Psoas muscle (tissue), 8 donors: ENCODE data around the gene CUX1. TPM values are rescaled to one million over a fixed set of nuclear protein-coding genes. Genes with fewer than 3 reads are reported as not detected.
A peak's percentile ranks its signal among the peaks of the same experiment; 100 is the strongest.
"Not testable (repeated sequence)": the region's sequence is repeated elsewhere in the genome, so short reads cannot be mapped to it uniquely, and the experiment has no call there.

ENCODE experiments used
- ATAC-seq, 4 donors: fragments of 200-7000 bp; cut with Tn5 transposase; one replicate each; pipeline ENCODE4 v1.9.1; 2020; ENCODE audit warnings: moderate library complexity in 3 of 4, mild to moderate bottlenecking in 2 of 4
- DNase-seq, 2 donors: peaks; one replicate each; pipeline ENCODE4 v3.0.0-alpha.2; 2020
- H3K27ac ChIP-seq: fragments of 200-600 bp; one replicate; pipeline ENCODE4 v1.8.0; 2022
- H3K27me3 ChIP-seq, 3 donors: fragments of 200-600 bp in 1 of 3; one replicate each; pipeline versions ENCODE4 v1.6.1 to v1.8.0; 2013 to 2022; ENCODE audit warnings: low read length in 2 of 3, mild to moderate bottlenecking in 2 of 3, moderate library complexity in 1 of 3; ENCODE audit not compliant: insufficient read depth in 3 of 3
- H3K36me3 ChIP-seq, 2 donors: fragments of 200-600 bp in 1 of 2; one replicate each; pipeline versions ENCODE4 v1.6.1 to v1.8.0; 2013 to 2022; ENCODE audit warnings: low read depth in 1 of 2, mild to moderate bottlenecking in 1 of 2, moderate library complexity in 1 of 2; ENCODE audit not compliant: insufficient read depth in 1 of 2
- H3K4me1 ChIP-seq: fragments of 200-600 bp; one replicate; pipeline ENCODE4 v1.8.0; 2022
- H3K4me3 ChIP-seq: fragments of 200-600 bp; one replicate; pipeline ENCODE4 v1.8.0; 2022; ENCODE audit warnings: mild to moderate bottlenecking
- H3K9me3 ChIP-seq: fragments of 200-600 bp; one replicate; pipeline ENCODE4 v1.8.0; 2022
- WGBS, 3 donors: extraction: QIAGEN DNeasy Blood & Tissue Kit; methylation state at CpG; one replicate each; pipeline versions ENCODE4 v1.1.6 to v1.1.7; 2013; 5-methylcytosine and 5-hydroxymethylcytosine counted together
- intact Hi-C, 2 donors: fragments of 100-400 bp; cut with DNase I; formaldehyde crosslinking; loops; one replicate each; pipeline versions ENCODE4 v1.11.0 to v1.14.2; 2022
- polyA plus RNA-seq, 3 donors: library from polyadenylated mRNA; stranded (reverse); fragments of 200-250 nt; gene quantifications; one replicate each; pipeline ENCODE4 v1.2.3, GENCODE V29; 2013
- total RNA-seq, 4 donors: library from RNA; stranded (reverse); fragmentation: NEBNext Ultra II Directional in 2 of 4; extraction: Animal tissue kit (Norgen Biotek cat#: 25700) in 2 of 4; gene quantifications; one replicate each; pipeline versions ENCODE4 v1.2.1 to v1.2.4, GENCODE V29; 2021 to 2023
- TF ChIP-seq, protein P1 (sequence below): fragments of 200-600 bp; IDR thresholded peaks from one replicate; pipeline ENCODE4 v1.8.0; 2022; ENCODE audit warnings: antibody characterized with exemption
- donor health status: healthy with polysubstance abuse.
- donor health status: DM: no; HTN: no; CAD: no; lungs with moderate emphysema.
- donor health status: Bipolar disorder and iron deficiency.
- donor health status: healthy.
- donor health status: DM: yes; HTN: yes; CAD: no.
- donor health status: DM: no; HTN: no; CAD: no.
- donor health status: DM: no; HTN: no; CAD: no.
- donor health status: DM: yes; HTN: yes; CAD: no.

Gene CUX1
- total and polyA plus RNA-seq, 7 donors: 12.5 to 95.6 (median 72.4) TPM

DNA sequence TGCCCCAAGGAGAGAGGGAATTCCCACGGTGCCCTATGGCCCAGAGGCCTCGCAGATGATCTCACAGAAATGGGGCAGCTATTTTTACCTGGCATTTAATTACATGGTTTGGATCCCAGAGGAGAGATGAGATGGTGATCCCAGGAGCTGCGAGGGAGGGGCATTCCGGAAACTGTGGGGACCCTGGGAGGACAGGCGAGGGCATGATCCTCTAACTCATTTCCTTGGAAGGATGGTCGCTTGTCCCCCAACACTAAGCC is 478.7 kb downstream of the CUX1 start:
- TF ChIP-seq, protein P1, sequence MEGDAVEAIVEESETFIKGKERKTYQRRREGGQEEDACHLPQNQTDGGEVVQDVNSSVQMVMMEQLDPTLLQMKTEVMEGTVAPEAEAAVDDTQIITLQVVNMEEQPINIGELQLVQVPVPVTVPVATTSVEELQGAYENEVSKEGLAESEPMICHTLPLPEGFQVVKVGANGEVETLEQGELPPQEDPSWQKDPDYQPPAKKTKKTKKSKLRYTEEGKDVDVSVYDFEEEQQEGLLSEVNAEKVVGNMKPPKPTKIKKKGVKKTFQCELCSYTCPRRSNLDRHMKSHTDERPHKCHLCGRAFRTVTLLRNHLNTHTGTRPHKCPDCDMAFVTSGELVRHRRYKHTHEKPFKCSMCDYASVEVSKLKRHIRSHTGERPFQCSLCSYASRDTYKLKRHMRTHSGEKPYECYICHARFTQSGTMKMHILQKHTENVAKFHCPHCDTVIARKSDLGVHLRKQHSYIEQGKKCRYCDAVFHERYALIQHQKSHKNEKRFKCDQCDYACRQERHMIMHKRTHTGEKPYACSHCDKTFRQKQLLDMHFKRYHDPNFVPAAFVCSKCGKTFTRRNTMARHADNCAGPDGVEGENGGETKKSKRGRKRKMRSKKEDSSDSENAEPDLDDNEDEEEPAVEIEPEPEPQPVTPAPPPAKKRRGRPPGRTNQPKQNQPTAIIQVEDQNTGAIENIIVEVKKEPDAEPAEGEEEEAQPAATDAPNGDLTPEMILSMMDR: no peak

DNA sequence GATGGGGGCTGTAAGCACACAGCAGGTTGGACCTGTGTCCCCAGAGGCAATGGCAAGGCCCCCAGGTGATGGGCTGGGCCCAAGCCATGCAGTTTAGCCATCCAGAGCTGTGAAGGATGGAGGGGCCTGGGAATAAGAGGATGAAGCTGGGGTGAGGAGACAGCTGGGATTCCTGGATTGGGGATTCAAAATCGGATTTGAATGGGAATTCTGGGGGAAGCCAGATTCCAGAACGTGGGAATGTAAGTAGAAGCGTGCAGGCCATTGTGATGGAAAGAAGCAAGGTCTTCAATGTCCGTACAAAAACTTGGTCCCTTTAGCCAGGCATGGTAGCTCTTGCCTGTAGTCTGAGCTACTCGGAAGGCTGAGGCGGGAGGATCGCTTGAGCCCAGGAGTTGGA is 479.1 kb downstream of the CUX1 start:
- H3K27me3 ChIP-seq: no peaks in the 10 kb centered on the region
- TF ChIP-seq, protein P1: no peak
- H3K9me3 ChIP-seq: no peaks in the 10 kb centered on the region
- intact Hi-C loops: no loop called here
- H3K4me1 ChIP-seq: peaks cover 21% of the 10 kb centered on the region
- WGBS, 3 donors: 70 to 85% (median 75%) methylated on average over 7 of the region's 7 CpGs
- peak overlapping the region; percentile 76 for H3K27ac ChIP-seq
- ATAC-seq (no peak), DNase-seq (no peak)
- no peaks in the 10 kb centered on the region for H3K36me3 ChIP-seq
- H3K4me3 ChIP-seq: no peak overlapping the region

More for the DNA sequence above, 478.7 kb downstream of the CUX1 start:
- H3K36me3 ChIP-seq: no peaks in the 10 kb centered on the region
- H3K9me3 ChIP-seq: no peaks in the 10 kb centered on the region
- intact Hi-C loops: no loop called here
- ATAC-seq (peak; percentile 54 to 77 (median 69)), DNase-seq (no peak)
- no peaks in the 10 kb centered on the region for H3K27me3 ChIP-seq
- peak overlapping the region; percentile 76 for H3K27ac ChIP-seq
- H3K4me1 ChIP-seq: peaks cover 23% of the 10 kb centered on the region
- WGBS, 3 donors: 24 to 43% (median 36%) methylated on average over 6 of the region's 6 CpGs
- no peak overlapping the region for H3K4me3 ChIP-seq

GRCh38 chr7:102297487-102298218 is 480.2 kb downstream of the CUX1 start:
- no peaks in the 10 kb centered on the region for H3K36me3 ChIP-seq
- H3K9me3 ChIP-seq: no peaks in the 10 kb centered on the region
- no peaks in the 10 kb centered on the region for H3K27me3 ChIP-seq
- peak overlapping the region; percentile 76 for H3K27ac ChIP-seq
- DNase-seq: no peak
- WGBS, 3 donors: 64 to 78% (median 67%) methylated on average over 10 of the region's 10 CpGs
- no peak overlapping the region for H3K4me3 ChIP-seq
- intact Hi-C loops: no loop called here
- peak in 3 of 4 donors; percentile 54 to 76 (median 72) for ATAC-seq
- TF ChIP-seq, protein P1: no peak
- H3K4me1 ChIP-seq: peaks cover 26% of the 10 kb centered on the region

DNA sequence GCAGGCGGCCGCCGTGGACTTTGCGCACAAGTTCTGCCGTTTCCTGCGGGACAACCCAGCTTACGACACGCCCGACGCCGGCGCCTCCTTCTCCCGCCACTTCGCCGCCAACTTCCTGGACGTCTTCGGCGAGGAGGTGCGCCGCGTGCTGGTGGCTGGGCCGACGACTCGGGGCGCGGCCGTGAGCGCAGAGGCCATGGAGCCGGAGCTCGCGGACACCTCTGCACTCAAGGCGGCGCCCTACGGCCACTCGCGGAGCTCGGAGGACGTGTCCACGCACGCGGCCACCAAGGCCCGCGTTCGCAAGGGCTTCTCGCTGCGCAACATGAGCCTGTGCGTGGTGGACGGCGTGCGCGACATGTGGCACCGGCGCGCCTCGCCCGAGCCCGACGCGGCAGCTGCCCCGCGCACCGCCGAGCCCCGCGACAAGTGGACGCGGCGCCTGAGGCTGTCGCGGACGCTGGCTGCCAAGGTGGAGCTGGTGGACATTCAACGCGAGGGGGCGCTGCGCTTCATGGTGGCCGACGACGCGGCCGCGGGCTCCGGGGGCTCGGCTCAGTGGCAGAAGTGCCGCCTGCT is 483.3 kb downstream of the CUX1 start:
- TF ChIP-seq, protein P1: peak; percentile 49
- Histone ChIP-seq H3K27me3 (no peaks in the 10 kb centered on the region), H3K27ac (peak overlapping the region; percentile 77), H3K4me1 (peaks cover 41% of the 10 kb centered on the region), H3K36me3 (no peaks in the 10 kb centered on the region), H3K9me3 (no peaks in the 10 kb centered on the region), H3K4me3 (peak overlapping the region; percentile 49)
- WGBS, 3 donors: 59 to 66% (median 61%) methylated on average over 78 to 84 of the region's 84 CpGs
- intact Hi-C loops: loop anchor here in 1 of 2 donors (5.0 kb wide), 1 partner anchor 87 kb away; no protein-coding TSS in a partner anchor
- DNase-seq (peak; percentile 61 to 85), ATAC-seq (peak; percentile 12 to 58 (median 35))

GRCh38 chr7:102301367-102301766 is 483.9 kb downstream of the CUX1 start:
- not testable (repeated sequence) for DNase-seq, H3K9me3 ChIP-seq, H3K36me3 ChIP-seq, ATAC-seq, H3K27me3 ChIP-seq
- intact Hi-C loops: loop anchor here in 1 of 2 donors (5.0 kb wide), 1 partner anchor 86 kb away; no protein-coding TSS in a partner anchor
- 63 to 89% (median 77%) methylated on average over 9 to 14 of the region's 14 CpGs for WGBS, 3 donors
- peaks cover 35% of the 10 kb centered on the region for H3K4me1 ChIP-seq
- H3K4me3 ChIP-seq: peak overlapping the region; percentile 49
- peak overlapping the region; percentile 84 for H3K27ac ChIP-seq
